ENCODE results near the gene SLC7A10.
"Not testable (repeated sequence)": the region's sequence is repeated elsewhere in the genome, so short reads cannot be mapped to it uniquely, and the experiment has no call there.

The SLC7A10 gene

GRCh38 chr19:33240181-33240771 is 14.6 kb upstream of the SLC7A10 start:
- in situ Hi-C loops (cut with MboI; ENCODE audit: low sequenced_read_pairs) = loop anchor here (10.0 to 25.0 kb wide), 2 partner anchors 65 to 522 kb away; partner anchors contain the start of gene CEBPA

GRCh38 chr19:33239223-33239975 is 13.7 kb upstream of the SLC7A10 start:
- in situ Hi-C loops (cut with MboI; ENCODE audit: low sequenced_read_pairs) = loop anchor here (25.0 kb wide), 1 partner anchor 523 kb away; no protein-coding TSS in a partner anchor

GRCh38 chr19:33238481-33239149 is 13.0 kb upstream of the SLC7A10 start:
- in situ Hi-C loops (cut with MboI; ENCODE audit: low sequenced_read_pairs) = loop anchor here (25.0 kb wide), 1 partner anchor 524 kb away; no protein-coding TSS in a partner anchor

GRCh38 chr19:33236696-33237390 is 11.2 kb upstream of the SLC7A10 start:
- in situ Hi-C loops (cut with MboI; ENCODE audit: low sequenced_read_pairs) = loop anchor here (25.0 kb wide), 1 partner anchor 525 kb away; no protein-coding TSS in a partner anchor

GRCh38 chr19:33235996-33236350 is 10.3 kb upstream of the SLC7A10 start:
- in situ Hi-C loops (cut with MboI; ENCODE audit: low sequenced_read_pairs) = loop anchor here (25.0 kb wide), 1 partner anchor 526 kb away; no protein-coding TSS in a partner anchor

- in situ Hi-C loops (cut with MboI; ENCODE audit: low sequenced_read_pairs) = loop anchor here (25.0 kb wide), 1 partner anchor 527 kb away; no protein-coding TSS in a partner anchor
Measured at GRCh38 chr19:33235269-33235995, 9.8 kb upstream of the SLC7A10 start.

GRCh38 chr19:33234736-33235135 is 9.1 kb upstream of the SLC7A10 start:
- in situ Hi-C loops (cut with MboI; ENCODE audit: low sequenced_read_pairs) = loop anchor here (25.0 kb wide), 1 partner anchor 528 kb away; no protein-coding TSS in a partner anchor

- in situ Hi-C loops (cut with MboI; ENCODE audit: low sequenced_read_pairs) = loop anchor here (25.0 kb wide), 1 partner anchor 528 kb away; no protein-coding TSS in a partner anchor
Measured at GRCh38 chr19:33234092-33234491, 8.4 kb upstream of the SLC7A10 start.

GRCh38 chr19:33233056-33233873 is 7.6 kb upstream of the SLC7A10 start:
- in situ Hi-C loops (cut with MboI; ENCODE audit: low sequenced_read_pairs) = loop anchor here (25.0 kb wide), 1 partner anchor 529 kb away; no protein-coding TSS in a partner anchor

GRCh38 chr19:33232656-33233055 is 7.0 kb upstream of the SLC7A10 start:
- in situ Hi-C loops (cut with MboI; ENCODE audit: low sequenced_read_pairs) = loop anchor here (25.0 kb wide), 1 partner anchor 530 kb away; no protein-coding TSS in a partner anchor

GRCh38 chr19:33231511-33231910 is 5.9 kb upstream of the SLC7A10 start:
- in situ Hi-C loops (cut with MboI; ENCODE audit: low sequenced_read_pairs) = loop anchor here (25.0 kb wide), 1 partner anchor 531 kb away; no protein-coding TSS in a partner anchor

GRCh38 chr19:33229962-33230361 is 4.3 kb upstream of the SLC7A10 start:
- in situ Hi-C loops (cut with MboI; ENCODE audit: low sequenced_read_pairs) = loop anchor here (25.0 kb wide), 1 partner anchor 532 kb away; no protein-coding TSS in a partner anchor

- in situ Hi-C loops (cut with MboI; ENCODE audit: low sequenced_read_pairs) = loop anchor here (25.0 kb wide), 1 partner anchor 534 kb away; no protein-coding TSS in a partner anchor
Measured at GRCh38 chr19:33227870-33228599, 2.4 kb upstream of the SLC7A10 start.

GRCh38 chr19:33227242-33227650 is 1.6 kb upstream of the SLC7A10 start:
- in situ Hi-C loops (cut with MboI; ENCODE audit: low sequenced_read_pairs) = loop anchor here (25.0 kb wide), 1 partner anchor 535 kb away; no protein-coding TSS in a partner anchor

- in situ Hi-C loops (cut with MboI; ENCODE audit: low sequenced_read_pairs) = loop anchor here (25.0 kb wide), 1 partner anchor 536 kb away; no protein-coding TSS in a partner anchor
Measured at GRCh38 chr19:33226550-33227241, 1.0 kb upstream of the SLC7A10 start.

- in situ Hi-C loops (cut with MboI; ENCODE audit: low sequenced_read_pairs) = loop anchor here (25.0 kb wide), 1 partner anchor 537 kb away; no protein-coding TSS in a partner anchor
Measured at GRCh38 chr19:33224694-33225457, 774 bp downstream of the SLC7A10 start.

GRCh38 chr19:33222255-33222654 is 3.4 kb downstream of the SLC7A10 start:
- in situ Hi-C loops (cut with MboI; ENCODE audit: low sequenced_read_pairs) = not testable (repeated sequence)
